ENCODE measurements around the gene TSC2. TPM values are rescaled to one million over a fixed set of nuclear protein-coding genes. Genes with fewer than 3 reads are reported as not detected.

TSC2 gene
- total RNA-seq, 2 experiments from 2014 or later: 112 to 115 TPM

DNA sequence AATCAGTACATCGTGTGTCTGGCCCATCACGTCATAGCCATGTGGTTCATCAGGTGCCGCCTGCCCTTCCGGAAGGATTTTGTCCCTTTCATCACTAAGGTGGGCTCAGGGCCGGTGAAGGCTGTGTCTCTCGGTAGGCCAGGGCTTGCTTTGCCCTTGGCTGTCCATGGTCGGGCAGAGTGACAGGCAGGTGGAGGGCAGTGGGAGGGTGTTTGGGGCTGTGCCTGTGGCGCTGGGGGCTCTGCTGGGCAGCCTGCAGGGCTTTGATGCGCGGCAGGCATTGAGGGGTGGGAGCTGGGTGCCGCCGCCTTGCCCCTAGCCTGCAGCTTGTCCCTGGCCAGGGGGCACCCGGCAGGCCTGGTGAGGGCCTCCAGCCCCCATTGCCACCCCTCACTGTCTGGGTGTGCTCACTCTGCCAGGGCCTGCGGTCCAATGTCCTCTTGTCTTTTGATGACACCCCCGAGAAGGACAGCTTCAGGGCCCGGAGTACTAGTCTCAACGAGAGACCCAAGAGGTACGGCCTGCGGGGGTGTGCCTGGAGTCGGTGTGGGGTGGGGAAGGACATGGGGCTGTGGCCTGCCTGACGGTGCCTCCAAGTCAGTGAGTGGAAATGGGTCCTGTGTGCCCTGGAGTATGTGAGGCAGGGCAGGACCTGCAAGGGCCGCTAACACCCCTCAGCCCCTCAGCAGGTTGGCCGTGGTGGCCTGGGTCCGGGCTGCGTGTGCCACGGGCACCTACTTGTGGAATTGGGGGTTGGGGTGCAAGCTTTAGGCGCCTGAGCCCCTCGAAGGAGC, 28.5 kb downstream of the TSC2 start:
- Mint-ChIP-seq H3K4me3 (no peak overlapping the region), H3K27me3 (no peaks in the 10 kb centered on the region), H3K36me3 (ENCODE audit: low read depth) (peaks cover 9% of the 10 kb centered on the region), H3K27ac (no peak overlapping the region), H3K4me1 (no peaks in the 10 kb centered on the region), H3K9me3 (no peaks in the 10 kb centered on the region)
- ChIA-PET POLR2A (no interaction called here), CTCF (no interaction called here)
- no peak for DNase-seq

DNA sequence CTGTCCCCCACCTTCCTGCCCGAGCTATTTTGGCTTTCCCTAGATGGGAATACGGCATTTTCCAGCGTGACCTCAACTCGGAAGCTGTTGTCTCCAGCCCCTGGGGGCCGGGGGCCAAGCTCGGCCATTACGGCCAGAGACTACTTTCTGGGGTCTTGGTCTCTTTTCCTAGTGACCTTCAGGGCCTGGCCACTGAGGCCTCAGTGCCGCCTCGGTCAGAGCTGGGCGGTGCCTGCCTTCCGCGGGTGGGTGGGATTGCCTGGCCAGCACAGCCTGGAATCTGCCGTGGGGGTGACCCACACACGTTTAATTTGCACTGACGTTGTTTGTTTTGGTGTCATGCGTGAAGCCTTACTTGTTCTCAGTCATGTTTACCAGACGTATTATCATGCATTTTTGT, 29.2 kb downstream of the TSC2 start:
- CTCF ChIA-PET: no interaction called here
- Mint-ChIP-seq H3K27ac (no peak overlapping the region), H3K9me3 (no peaks in the 10 kb centered on the region), H3K4me1 (no peaks in the 10 kb centered on the region), H3K4me3 (no peak overlapping the region), H3K27me3 (no peaks in the 10 kb centered on the region), H3K36me3 (ENCODE audit: low read depth) (peaks cover 9% of the 10 kb centered on the region)
- POLR2A ChIA-PET: no interaction called here
- no peak for DNase-seq

DNA sequence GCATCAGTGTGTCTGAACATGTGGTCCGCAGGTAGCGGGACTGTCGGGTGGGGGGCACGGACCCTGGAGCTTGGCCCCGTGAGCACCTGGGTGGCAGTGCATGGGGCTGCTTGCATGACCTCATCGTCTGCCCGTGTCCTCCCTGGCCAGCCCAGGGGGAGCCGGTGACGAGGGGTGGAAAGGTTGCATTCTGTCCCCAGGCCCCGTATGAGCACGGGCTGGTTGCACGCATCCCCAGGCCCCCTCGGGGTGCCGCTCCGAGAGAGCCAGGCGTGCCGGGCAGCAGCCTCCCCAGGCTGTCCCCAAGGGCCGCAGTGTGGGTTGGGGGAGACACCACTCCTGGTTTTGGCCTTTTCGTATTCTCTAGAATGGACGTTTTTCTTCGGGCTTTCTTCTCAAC, 29.9 kb downstream of the TSC2 start:
- Mint-ChIP-seq H3K9me3 (no peaks in the 10 kb centered on the region), H3K4me3 (no peak overlapping the region), H3K36me3 (ENCODE audit: low read depth) (peaks cover 9% of the 10 kb centered on the region), H3K27me3 (no peaks in the 10 kb centered on the region), H3K27ac (no peak overlapping the region), H3K4me1 (no peaks in the 10 kb centered on the region)
- CTCF ChIA-PET: no interaction called here
- POLR2A ChIA-PET: no interaction called here
- DNase-seq: no peak

DNA sequence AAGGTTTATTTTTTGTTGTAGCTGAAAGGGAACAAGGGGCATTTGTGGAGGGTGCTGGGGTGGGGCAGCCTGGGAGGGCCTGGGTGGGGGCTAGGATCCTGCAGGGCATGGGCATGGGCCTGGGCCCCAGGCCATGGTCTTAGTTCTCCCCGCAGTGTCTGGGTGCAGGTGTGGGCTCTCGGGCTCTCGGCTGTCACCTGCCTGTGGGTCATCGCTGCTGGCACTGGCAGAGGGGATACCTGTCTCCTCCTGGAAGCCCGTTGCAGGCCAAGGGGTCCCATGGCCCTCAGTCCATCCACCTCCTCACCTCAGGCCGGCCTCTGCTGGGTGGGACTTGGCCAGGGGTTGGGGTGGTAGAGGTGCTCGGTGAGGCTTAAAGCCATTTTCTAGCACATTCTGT, 30.3 kb downstream of the TSC2 start:
- Mint-ChIP-seq H3K4me3 (no peak overlapping the region), H3K36me3 (ENCODE audit: low read depth) (peaks cover 9% of the 10 kb centered on the region), H3K4me1 (no peaks in the 10 kb centered on the region), H3K27me3 (no peaks in the 10 kb centered on the region), H3K27ac (no peak overlapping the region), H3K9me3 (no peaks in the 10 kb centered on the region)
- no peak for DNase-seq
- ChIA-PET CTCF (no interaction called here), POLR2A (no interaction called here)

DNA sequence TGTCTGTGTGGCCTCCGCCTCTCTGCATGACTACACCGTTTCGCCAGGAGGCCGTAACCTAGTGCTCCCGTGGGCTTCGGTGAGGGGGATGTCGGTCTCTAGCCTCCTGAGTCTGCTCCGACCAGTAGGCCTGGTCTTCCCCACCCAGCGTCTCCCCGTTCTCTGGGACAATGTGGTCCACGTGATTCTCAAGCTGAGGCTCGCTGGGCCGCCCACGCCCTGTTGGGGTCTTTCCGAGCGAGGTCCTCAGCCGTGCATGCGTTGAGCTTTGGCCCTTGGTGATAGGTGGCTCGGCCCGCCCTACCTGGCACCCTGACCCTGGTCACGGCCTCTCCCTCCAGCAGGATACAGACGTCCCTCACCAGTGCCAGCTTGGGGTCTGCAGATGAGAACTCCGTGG, 30.9 kb downstream of the TSC2 start:
- ChIA-PET POLR2A (no interaction called here), CTCF (no interaction called here)
- no peaks in the 10 kb centered on the region for H3K27me3 Mint-ChIP-seq
- H3K36me3 Mint-ChIP-seq (ENCODE audit: low read depth): peaks cover 7% of the 10 kb centered on the region
- DNase-seq: no peak
- no peaks in the 10 kb centered on the region for H3K9me3 Mint-ChIP-seq
- H3K27ac Mint-ChIP-seq: no peak overlapping the region
- H3K4me3 Mint-ChIP-seq: no peak overlapping the region
- H3K4me1 Mint-ChIP-seq: no peaks in the 10 kb centered on the region

DNA sequence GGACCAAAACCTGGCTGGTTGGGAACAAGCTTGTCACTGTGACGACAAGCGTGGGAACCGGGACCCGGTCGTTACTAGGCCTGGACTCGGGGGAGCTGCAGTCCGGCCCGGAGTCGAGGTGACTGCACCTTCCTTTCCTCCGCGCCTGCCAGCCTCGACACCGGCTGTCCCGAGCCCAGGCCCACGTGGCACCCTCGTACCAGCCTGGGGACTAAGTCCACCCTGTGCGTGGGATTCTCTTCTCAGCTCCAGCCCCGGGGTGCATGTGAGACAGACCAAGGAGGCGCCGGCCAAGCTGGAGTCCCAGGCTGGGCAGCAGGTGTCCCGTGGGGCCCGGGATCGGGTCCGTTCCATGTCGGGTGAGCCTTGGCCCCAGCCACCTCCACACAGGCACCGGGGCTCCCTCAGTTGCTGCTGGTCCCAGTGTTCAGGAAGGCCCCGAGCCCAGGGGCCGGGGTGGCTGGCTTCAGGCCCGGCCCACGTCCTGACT, 31.6 kb downstream of the TSC2 start:
- no peaks in the 10 kb centered on the region for H3K27me3 Mint-ChIP-seq
- no peak overlapping the region for H3K4me3 Mint-ChIP-seq
- no peak overlapping the region for H3K27ac Mint-ChIP-seq
- CTCF ChIA-PET: no interaction called here
- H3K9me3 Mint-ChIP-seq: no peaks in the 10 kb centered on the region
- POLR2A ChIA-PET: no interaction called here
- no peaks in the 10 kb centered on the region for H3K4me1 Mint-ChIP-seq
- no peak for DNase-seq
- peaks cover 7% of the 10 kb centered on the region for H3K36me3 Mint-ChIP-seq (ENCODE audit: low read depth)

DNA sequence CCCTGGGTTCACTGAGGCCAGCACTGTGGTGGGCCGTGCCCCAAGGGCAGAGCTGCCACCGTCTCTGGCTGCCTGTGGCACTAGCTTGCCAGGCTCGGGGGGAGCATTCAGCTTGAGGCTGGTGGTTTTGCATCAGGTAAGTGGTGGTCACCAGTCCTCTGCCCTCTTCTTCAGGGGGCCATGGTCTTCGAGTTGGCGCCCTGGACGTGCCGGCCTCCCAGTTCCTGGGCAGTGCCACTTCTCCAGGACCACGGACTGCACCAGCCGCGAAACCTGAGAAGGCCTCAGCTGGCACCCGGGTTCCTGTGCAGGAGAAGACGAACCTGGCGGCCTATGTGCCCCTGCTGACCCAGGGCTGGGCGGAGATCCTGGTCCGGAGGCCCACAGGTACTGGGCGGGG, 32.2 kb downstream of the TSC2 start:
- Mint-ChIP-seq H3K4me1 (no peaks in the 10 kb centered on the region), H3K27me3 (no peaks in the 10 kb centered on the region), H3K36me3 (ENCODE audit: low read depth) (peaks cover 3% of the 10 kb centered on the region), H3K9me3 (no peaks in the 10 kb centered on the region), H3K4me3 (no peak overlapping the region), H3K27ac (no peak overlapping the region)
- ChIA-PET CTCF (interaction anchor here (0.6 to 1.3 kb wide), 2 partner anchors 12 to 811 kb away, joined by 3 read pairs; no protein-coding TSS in a partner anchor), POLR2A (no interaction called here)
- DNase-seq: no peak

DNA sequence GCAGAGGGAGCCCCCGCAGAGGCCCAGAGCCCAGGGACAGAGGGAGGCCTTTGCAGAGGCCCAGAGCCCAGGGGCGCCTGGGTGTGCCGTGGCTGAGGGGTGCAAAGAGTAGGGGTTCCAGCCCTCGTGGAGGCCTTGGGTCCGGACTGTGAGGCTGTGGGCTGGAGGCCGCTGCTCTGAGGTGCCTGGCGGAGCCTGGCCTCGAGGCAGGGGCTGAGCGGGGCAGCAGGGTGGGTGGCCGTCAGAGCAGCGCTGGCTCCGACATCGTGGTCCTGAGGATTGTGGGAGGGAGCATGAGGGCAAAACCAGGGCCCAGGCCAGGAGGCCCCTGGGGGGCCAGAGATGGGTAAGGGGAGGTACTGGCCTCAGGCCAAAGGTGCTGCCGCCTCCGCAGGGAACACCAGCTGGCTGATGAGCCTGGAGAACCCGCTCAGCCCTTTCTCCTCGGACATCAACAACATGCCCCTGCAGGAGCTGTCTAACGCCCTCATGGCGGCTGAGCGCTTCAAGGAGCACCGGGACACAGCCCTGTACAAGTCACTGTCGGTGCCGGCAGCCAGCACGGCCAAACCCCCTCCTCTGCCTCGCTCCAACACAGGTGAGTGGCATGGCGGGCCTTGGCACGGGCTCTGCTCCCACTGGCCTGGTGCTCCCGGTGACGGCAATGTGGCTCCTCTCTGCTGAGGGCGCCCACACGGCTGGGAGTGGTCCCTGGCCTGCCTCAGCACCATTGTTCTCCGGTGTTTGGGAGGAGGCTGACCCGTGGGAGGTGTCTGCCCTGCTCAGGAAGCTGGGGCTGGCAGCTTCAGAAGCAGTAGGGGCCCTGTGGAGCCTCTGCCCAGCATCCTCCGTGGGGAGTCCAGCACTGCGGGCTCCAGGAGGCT, 33.7 kb downstream of the TSC2 start:
- Mint-ChIP-seq H3K4me1 (no peaks in the 10 kb centered on the region), H3K27me3 (no peaks in the 10 kb centered on the region), H3K4me3 (no peak overlapping the region)

DNA sequence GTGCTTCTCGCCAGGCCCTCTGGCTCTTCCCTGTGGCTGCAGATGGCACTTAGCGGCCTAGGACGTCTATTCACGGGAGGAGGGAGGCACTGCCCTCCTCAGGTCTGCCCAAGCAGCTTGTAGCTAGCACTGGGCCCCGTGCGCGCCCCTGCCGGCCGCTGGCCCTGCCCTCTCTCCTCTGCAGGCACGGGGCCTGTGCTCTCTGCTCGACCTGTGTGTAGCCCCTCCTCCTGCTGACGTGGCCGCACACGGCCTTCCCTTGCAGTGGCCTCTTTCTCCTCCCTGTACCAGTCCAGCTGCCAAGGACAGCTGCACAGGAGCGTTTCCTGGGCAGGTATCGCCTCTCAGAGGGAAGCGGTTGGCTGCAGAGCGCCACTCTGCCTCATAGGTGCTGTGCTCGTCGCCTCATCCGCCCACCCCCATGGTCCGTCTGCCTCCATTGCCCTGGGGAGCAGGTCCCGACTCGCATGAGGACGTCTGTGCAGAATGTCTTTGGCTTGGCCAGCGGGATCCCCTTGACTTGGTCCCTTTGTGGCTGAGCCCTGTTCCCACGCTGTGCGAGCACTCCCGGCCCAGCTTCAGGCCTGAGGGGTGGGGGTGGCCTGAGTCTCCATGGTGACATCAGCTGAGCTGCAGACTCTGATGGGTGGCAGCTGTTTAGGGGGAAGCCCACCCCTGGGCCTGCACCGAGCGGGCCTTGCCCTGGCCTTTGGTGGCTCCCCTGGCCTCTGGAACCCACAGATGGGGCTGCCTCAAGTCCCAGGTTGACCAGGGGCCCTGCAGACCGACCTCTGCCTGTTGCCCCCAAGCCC, 34.6 kb downstream of the TSC2 start:
- Mint-ChIP-seq H3K27ac (no peak overlapping the region), H3K27me3 (no peaks in the 10 kb centered on the region), H3K9me3 (no peaks in the 10 kb centered on the region), H3K4me3 (no peak overlapping the region), H3K36me3 (ENCODE audit: low read depth) (peaks cover 3% of the 10 kb centered on the region), H3K4me1 (no peaks in the 10 kb centered on the region)
- POLR2A ChIA-PET: no interaction called here
- CTCF ChIA-PET: no interaction called here
- no peak for DNase-seq

More for the DNA sequence above, 33.7 kb downstream of the TSC2 start:
- ChIA-PET POLR2A (no interaction called here), CTCF (interaction anchor here (1.3 kb wide), 1 partner anchor 10 kb away, joined by 3 read pairs; no protein-coding TSS in a partner anchor)
- Mint-ChIP-seq H3K9me3 (no peaks in the 10 kb centered on the region), H3K27ac (no peak overlapping the region), H3K36me3 (ENCODE audit: low read depth) (peaks cover 3% of the 10 kb centered on the region)
- no peak for DNase-seq

DNA sequence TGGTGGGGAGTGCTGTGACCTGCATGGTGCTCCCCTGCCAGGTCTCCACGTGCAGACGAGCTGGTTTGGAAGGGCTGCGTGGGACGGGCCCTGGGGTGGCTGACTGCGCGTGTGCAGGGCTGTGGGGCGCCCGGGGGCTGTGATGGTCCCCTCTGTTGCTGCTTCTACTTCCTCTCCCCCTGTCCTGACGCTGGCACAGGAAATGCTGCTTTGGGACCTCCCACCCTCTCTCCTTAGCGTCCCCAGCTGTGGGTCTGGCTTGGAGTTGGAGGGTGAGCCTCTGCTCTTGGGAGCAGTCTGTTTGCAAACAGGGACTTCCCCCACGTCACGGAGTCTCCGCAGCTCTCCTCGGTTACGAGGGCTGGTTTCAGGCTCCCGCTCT, 35.2 kb downstream of the TSC2 start:
- Mint-ChIP-seq H3K27me3 (no peaks in the 10 kb centered on the region), H3K4me1 (no peaks in the 10 kb centered on the region), H3K27ac (no peak overlapping the region), H3K4me3 (no peak overlapping the region), H3K36me3 (ENCODE audit: low read depth) (peaks cover 3% of the 10 kb centered on the region), H3K9me3 (no peaks in the 10 kb centered on the region)
- ChIA-PET CTCF (interaction anchor here (1.6 kb wide), 1 partner anchor 11 kb away, joined by 3 read pairs; no protein-coding TSS in a partner anchor), POLR2A (no interaction called here)
- DNase-seq: no peak

DNA sequence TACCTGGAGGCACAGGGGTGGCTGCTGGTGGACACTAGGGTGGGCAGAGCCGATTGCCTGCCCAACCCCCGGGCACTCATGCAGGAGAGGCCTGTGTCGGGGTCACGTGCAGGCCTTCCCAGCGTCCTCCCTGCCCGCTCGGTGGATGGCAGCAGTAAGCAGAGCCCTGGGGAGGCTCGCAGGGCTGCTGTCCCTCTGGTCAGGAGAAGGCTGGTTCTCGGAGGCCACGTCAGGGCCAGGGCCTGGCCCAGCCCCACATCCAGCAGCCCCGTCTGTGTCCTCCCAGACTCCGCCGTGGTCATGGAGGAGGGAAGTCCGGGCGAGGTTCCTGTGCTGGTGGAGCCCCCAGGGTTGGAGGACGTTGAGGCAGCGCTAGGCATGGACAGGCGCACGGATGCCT, 35.6 kb downstream of the TSC2 start:
- no peak overlapping the region for H3K27ac Mint-ChIP-seq
- no peak overlapping the region for H3K4me3 Mint-ChIP-seq
- no peaks in the 10 kb centered on the region for H3K9me3 Mint-ChIP-seq
- H3K4me1 Mint-ChIP-seq: no peaks in the 10 kb centered on the region
- H3K27me3 Mint-ChIP-seq: no peaks in the 10 kb centered on the region
- no peak for DNase-seq
- POLR2A ChIA-PET: no interaction called here
- H3K36me3 Mint-ChIP-seq (ENCODE audit: low read depth): peaks cover 3% of the 10 kb centered on the region
- CTCF ChIA-PET: interaction anchor here (1.6 kb wide), 1 partner anchor 12 kb away, joined by 3 read pairs; no protein-coding TSS in a partner anchor

DNA sequence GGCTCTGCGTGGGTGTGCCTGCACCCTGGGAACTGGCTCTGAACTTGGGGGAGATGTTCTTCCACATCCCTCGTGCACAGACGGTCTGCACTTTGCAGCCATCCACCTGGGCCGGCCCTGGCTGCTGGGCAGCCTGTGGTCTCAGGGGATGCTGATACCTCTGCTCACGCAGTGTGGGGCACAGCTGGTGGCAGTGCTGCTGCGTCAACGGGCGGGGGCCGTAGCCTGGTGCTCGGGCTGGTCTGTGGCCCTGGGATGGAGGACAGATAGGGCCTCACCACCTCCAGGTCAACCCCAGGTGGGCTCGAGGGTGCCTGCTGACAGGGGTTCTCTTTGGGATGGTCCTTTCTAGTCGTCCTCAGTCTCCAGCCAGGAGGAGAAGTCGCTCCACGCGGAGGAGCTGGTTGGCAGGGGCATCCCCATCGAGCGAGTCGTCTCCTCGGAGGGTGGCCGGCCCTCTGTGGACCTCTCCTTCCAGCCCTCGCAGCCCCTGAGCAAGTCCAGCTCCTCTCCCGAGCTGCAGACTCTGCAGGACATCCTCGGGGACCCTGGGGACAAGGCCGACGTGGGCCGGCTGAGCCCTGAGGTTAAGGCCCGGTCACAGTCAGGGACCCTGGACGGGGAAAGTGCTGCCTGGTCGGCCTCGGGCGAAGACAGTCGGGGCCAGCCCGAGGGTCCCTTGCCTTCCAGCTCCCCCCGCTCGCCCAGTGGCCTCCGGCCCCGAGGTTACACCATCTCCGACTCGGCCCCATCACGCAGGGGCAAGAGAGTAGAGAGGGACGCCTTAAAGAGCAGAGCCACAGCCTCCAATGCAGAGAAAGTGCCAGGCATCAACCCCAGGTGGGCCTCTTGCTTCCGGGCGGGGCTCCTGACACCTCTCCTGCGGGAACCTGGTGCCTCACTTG, 36.3 kb downstream of the TSC2 start:
- Mint-ChIP-seq H3K36me3 (ENCODE audit: low read depth) (no peaks in the 10 kb centered on the region), H3K27ac (no peak overlapping the region), H3K4me3 (no peak overlapping the region), H3K27me3 (no peaks in the 10 kb centered on the region), H3K4me1 (no peaks in the 10 kb centered on the region), H3K9me3 (no peaks in the 10 kb centered on the region)
- no peak for DNase-seq
- CTCF ChIA-PET: interaction anchor here (1.6 kb wide), 1 partner anchor 13 kb away, joined by 3 read pairs; no protein-coding TSS in a partner anchor
- POLR2A ChIA-PET: no interaction called here
